Activated CD4-positive, alpha-beta T cell treated with anti-CD3 and anti-CD28 coated beads for 24 hours (primary cell): ENCODE data around the gene RPA1.
A peak's percentile ranks its signal among the peaks of the same experiment; 100 is the strongest.
"Not testable (repeated sequence)": the region's sequence is repeated elsewhere in the genome, so short reads cannot be mapped to it uniquely, and the experiment has no call there.

Experiments used
- DNase-seq, 2 donors: peaks; one replicate each; pipeline ENCODE4 v3.0.0-alpha.2; 2020; ENCODE audit warnings: low read depth in 2 of 2

RPA1 gene

GRCh38 chr17:1829592-1830257, at the start of gene RPA1, which contains the start of gene SMYD4:
TSS of gene RPA1 (plus strand) at chr17:1830005. CDS start at chr17:1830094, 89 bp downstream.
TSS of gene SMYD4 (minus strand) at chr17:1829902. CDS start at chr17:1827994, 1,908 bp downstream.
- peak; percentile 71 to 78 for DNase-seq

- DNase-seq: no peak
Measured at GRCh38 chr17:1782171-1782567, 47.6 kb upstream of the RPA1 start.

GRCh38 chr17:1783271-1783670, 46.5 kb upstream of the RPA1 start:
- DNase-seq: no peak

GRCh38 chr17:1783834-1784611, 45.8 kb upstream of the RPA1 start:
- DNase-seq: no peak

- no peak for DNase-seq
Measured at GRCh38 chr17:1785930-1786329, 43.9 kb upstream of the RPA1 start.

GRCh38 chr17:1786708-1787107, 43.1 kb upstream of the RPA1 start:
- no peak for DNase-seq

- DNase-seq: no peak
Measured at GRCh38 chr17:1787301-1787902, 42.4 kb upstream of the RPA1 start.

- DNase-seq: no peak
Measured at GRCh38 chr17:1789936-1790335, 39.9 kb upstream of the RPA1 start.

- DNase-seq: no peak
Measured at GRCh38 chr17:1792495-1793446, 37.0 kb upstream of the RPA1 start.

- no peak for DNase-seq
Measured at GRCh38 chr17:1793447-1793806, 36.4 kb upstream of the RPA1 start.

GRCh38 chr17:1796800-1797199, 33.0 kb upstream of the RPA1 start:
- DNase-seq: no peak

- no peak for DNase-seq
Measured at GRCh38 chr17:1797323-1797722, 32.5 kb upstream of the RPA1 start.

- DNase-seq: not testable (repeated sequence)
Measured at GRCh38 chr17:1797846-1798245, 32.0 kb upstream of the RPA1 start.

- no peak for DNase-seq
Measured at GRCh38 chr17:1800240-1800639, 29.6 kb upstream of the RPA1 start.

GRCh38 chr17:1800712-1801111, 29.1 kb upstream of the RPA1 start:
- DNase-seq: no peak

GRCh38 chr17:1802429-1802828, 27.4 kb upstream of the RPA1 start:
- no peak for DNase-seq

GRCh38 chr17:1803280-1803679, 26.5 kb upstream of the RPA1 start:
- no peak for DNase-seq

GRCh38 chr17:1807890-1808289, 21.9 kb upstream of the RPA1 start:
- DNase-seq: no peak

GRCh38 chr17:1808644-1809043, 21.2 kb upstream of the RPA1 start:
- DNase-seq: no peak

- DNase-seq: not testable (repeated sequence)
Measured at GRCh38 chr17:1809815-1810214, 20.0 kb upstream of the RPA1 start.

GRCh38 chr17:1810450-1811103, 19.2 kb upstream of the RPA1 start:
- no peak for DNase-seq
